WI38 (cell line): ENCODE measurements around the gene PCDHA7.
"Not testable (repeated sequence)": the region's sequence is repeated elsewhere in the genome, so short reads cannot be mapped to it uniquely, and the experiment has no call there.

Experiments
- H3K4me3 ChIP-seq: 2 replicates; pipeline ENCODE4 v1.5.1; 2011; ENCODE audit warnings: low read depth, mild to moderate bottlenecking, control low read depth, low read length
- TF ChIP-seq, protein P1 (sequence below): IDR thresholded peaks from 2 replicates; pipeline ENCODE4 v1.5.1; 2012; ENCODE audit warnings: low read depth, mild to moderate bottlenecking, control low read depth, low read length

The PCDHA7 gene

DNA sequence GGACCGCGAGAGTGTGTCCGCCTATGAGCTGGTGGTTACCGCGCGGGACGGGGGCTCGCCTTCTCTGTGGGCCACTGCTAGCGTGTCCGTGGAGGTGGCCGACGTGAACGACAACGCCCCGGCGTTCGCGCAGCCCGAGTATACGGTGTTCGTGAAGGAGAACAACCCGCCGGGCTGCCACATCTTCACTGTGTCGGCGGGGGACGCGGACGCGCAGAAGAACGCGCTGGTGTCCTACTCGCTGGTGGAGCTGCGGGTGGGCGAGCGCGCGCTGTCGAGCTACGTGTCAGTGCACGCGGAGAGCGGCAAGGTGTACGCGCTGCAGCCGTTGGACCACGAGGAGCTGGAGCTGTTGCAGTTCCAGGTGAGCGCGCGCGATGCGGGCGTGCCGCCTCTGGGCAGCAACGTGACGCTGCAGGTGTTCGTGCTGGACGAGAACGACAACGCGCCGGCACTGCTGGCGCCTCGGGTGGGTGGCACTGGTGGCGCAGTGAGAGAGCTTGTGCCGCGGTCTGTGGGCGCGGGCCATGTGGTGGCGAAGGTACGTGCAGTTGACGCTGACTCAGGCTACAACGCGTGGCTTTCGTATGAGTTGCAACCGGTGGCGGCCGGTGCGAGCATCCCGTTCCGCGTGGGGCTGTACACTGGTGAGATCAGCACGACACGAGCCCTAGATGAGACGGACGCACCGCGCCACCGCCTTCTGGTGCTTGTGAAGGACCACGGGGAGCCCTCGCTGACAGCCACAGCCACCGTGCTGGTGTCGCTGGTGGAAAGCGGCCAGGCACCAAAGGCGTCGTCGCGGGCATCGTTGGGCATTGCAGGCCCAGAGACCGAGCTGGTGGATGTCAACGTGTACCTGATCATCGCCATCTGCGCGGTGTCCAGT, 1.8 kb downstream of the PCDHA7 start:
- TF ChIP-seq, protein P1, sequence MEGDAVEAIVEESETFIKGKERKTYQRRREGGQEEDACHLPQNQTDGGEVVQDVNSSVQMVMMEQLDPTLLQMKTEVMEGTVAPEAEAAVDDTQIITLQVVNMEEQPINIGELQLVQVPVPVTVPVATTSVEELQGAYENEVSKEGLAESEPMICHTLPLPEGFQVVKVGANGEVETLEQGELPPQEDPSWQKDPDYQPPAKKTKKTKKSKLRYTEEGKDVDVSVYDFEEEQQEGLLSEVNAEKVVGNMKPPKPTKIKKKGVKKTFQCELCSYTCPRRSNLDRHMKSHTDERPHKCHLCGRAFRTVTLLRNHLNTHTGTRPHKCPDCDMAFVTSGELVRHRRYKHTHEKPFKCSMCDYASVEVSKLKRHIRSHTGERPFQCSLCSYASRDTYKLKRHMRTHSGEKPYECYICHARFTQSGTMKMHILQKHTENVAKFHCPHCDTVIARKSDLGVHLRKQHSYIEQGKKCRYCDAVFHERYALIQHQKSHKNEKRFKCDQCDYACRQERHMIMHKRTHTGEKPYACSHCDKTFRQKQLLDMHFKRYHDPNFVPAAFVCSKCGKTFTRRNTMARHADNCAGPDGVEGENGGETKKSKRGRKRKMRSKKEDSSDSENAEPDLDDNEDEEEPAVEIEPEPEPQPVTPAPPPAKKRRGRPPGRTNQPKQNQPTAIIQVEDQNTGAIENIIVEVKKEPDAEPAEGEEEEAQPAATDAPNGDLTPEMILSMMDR: no peak

DNA sequence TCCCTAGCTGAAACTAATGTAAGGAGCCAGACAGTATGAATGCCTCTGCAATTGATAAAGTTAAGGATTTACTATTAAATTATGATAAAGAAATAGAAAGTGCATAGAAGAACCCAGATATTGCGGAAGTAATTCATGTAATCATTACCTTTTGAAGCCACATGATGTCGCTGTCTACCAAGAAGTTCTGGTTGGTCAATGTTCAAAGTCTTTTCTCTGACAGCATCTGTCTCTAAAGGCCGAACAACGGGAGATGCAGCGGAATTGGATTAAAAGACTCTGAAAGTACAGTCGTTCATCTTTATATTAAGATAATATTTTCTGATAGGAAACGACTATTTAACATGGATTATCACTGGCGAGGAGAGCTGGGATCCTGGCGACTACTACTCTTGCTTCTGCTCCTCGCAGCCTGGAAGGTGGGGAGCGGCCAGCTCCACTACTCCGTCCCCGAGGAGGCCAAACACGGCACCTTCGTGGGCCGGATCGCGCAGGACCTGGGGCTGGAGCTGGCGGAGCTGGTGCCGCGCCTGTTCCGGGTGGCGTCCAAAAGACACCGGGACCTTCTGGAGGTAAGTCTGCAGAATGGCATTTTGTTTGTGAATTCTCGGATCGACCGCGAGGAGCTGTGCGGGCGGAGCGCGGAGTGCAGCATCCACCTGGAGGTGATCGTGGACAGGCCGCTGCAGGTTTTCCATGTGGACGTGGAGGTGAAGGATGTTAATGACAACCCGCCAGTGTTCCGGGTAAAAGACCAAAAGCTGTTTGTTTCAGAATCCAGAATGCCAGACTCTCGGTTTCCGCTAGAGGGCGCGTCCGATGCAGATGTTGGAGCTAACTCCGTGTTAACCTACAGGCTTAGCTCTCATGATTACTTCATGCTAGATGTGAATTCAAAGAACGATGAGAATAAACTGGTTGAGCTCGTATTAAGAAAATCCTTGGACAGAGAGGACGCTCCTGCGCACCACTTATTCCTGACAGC, 7.2 kb downstream of the PCDHA7 start, which contains the start of gene PCDHA8:
PCDHA8 (plus strand) TSS at position 210 of the 985 bp plus-strand sequence; CDS start at position 345, 135 bp downstream.
- H3K4me3 ChIP-seq: no peak within 1 kb of the TSS
- TF ChIP-seq, protein P1: peak; percentile 21; the same call in 1 of the 2 replicates

More for the DNA sequence above, 1.8 kb downstream of the PCDHA7 start:
- H3K4me3 ChIP-seq: no peak overlapping the region

DNA sequence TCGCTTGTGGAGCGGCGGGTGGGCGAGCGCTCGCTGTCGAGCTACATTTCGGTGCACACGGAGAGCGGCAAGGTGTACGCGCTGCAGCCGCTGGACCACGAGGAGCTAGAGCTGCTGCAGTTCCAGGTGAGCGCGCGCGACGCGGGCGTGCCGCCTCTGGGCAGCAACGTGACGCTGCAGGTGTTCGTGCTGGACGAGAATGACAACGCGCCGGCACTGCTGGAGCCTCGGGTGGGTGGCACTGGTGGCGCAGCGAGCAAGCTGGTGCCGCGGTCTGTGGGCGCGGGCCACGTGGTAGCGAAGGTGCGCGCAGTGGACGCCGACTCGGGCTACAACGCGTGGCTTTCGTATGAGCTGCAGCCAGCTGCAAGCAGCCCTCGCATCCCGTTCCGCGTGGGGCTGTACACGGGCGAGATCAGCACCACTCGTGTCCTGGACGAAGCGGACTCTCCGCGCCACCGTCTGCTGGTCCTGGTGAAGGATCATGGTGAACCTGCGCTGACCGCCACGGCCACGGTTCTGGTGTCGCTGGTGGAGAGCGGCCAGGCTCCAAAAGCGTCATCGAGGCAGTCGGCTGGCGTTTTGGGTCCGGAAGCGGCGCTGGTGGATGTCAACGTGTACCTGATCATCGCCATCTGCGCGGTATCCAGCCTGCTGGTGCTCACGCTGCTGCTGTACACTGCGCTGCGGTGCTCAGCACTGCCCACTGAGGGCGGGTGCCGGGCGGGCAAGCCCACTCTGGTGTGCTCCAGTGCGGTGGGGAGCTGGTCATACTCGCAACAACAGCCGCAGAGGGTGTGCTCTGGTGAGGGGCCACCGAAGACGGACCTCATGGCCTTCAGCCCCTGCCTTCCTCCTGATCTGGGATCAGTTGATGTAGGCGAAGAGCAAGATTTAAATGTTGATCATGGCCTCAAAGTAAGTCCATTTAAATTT, 9.0 kb downstream of the PCDHA7 start:
- TF ChIP-seq, protein P1: no peak

DNA sequence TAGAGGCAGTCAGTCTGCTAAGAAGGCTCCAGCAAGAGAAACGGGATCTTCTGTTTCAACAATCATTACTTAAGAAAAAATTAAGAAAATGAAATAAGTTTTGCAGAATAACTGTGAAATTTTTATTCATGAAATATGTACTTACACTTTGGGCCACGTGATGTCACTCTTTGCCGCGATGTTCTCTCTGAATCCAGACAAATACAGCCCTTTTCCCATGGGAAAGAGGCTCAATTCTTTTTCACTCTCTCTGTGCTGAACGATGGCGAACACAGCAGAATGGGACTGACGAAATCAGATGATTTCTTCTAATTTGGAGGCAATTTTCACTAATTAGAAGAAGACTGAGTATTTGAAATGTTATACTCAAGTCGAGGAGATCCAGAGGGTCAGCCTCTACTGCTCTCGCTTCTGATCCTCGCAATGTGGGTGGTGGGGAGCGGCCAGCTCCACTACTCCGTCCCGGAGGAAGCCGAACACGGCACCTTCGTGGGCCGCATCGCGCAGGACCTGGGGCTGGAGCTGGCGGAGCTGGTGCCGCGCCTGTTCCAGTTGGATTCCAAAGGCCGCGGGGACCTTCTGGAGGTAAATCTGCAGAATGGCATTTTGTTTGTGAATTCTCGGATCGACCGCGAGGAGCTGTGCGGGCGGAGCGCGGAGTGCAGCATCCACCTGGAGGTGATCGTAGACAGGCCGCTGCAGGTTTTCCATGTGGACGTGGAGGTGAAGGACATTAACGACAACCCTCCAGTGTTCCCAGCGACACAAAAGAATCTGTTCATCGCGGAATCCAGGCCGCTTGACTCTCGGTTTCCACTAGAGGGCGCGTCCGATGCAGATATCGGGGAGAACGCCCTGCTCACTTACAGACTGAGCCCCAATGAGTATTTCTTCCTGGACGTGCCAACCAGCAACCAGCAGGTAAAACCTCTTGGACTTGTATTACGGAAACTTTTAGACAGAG, 14.4 kb downstream of the PCDHA7 start, which contains the start of gene PCDHA9:
PCDHA9 (plus strand) TSS at position 244 of the 964 bp plus-strand sequence; CDS start at position 358, 114 bp downstream.
- H3K4me3 ChIP-seq: not testable (repeated sequence)

More for the DNA sequence above, 9.0 kb downstream of the PCDHA7 start:
- H3K4me3 ChIP-seq: no peak overlapping the region

DNA sequence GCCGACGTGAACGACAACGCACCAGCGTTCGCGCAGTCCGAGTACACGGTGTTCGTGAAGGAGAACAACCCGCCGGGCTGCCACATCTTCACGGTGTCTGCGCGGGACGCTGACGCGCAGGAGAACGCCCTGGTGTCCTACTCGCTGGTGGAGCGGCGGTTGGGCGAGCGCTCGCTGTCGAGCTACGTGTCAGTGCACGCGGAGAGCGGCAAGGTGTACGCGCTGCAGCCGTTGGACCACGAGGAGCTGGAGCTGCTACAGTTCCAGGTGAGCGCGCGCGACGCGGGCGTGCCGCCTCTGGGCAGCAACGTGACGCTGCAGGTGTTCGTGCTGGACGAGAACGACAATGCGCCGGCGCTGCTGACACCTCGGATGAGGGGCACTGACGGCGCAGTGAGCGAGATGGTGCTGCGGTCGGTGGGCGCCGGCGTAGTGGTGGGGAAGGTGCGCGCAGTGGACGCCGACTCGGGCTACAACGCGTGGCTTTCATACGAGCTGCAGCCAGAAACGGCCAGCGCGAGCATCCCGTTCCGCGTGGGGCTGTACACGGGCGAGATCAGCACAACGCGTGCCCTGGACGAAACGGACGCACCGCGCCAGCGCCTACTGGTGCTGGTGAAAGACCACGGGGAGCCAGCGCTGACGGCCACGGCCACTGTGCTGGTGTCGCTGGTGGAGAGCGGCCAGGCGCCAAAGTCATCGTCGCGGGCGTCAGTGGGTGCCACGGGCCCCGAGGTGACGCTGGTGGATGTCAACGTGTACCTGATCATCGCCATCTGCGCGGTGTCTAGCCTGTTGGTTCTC, 16.0 kb downstream of the PCDHA7 start:
- not testable (repeated sequence) for H3K4me3 ChIP-seq

DNA sequence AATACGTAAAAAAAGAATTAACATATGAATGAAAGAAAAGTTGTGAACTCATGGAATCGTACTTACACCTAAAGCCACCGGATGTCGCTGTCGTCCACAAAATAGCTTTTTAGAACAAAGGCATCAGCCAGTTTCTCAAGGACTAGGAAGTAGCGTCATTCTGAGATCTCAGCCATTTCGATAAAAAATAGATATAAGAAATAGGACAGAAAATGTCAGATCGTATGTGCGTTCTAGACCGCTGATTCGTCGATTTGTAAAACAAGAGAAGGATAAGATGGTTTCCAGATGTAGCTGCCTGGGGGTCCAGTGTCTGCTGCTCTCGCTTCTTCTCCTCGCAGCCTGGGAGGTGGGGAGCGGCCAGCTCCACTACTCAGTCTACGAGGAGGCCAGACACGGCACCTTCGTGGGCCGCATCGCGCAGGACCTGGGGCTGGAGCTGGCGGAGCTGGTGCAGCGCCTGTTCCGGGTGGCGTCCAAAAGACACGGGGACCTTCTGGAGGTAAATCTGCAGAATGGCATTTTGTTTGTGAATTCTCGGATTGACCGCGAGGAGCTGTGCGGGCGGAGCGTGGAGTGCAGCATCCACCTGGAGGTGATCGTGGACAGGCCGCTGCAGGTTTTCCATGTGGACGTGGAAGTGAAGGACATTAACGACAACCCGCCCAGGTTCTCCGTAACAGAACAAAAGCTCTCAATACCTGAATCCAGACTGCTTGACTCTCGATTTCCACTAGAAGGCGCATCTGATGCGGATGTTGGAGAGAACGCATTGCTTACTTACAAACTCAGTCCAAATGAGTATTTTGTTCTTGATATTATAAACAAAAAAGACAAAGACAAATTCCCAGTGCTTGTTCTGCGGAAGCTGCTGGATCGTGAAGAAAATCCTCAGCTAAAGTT, 22.0 kb downstream of the PCDHA7 start, which contains the start of gene PCDHA10:
PCDHA10 (plus strand) TSS at position 126 of the 903 bp plus-strand sequence; CDS start at position 278, 152 bp downstream.
- H3K4me3 ChIP-seq: no peak within 1 kb of the TSS
- TF ChIP-seq, protein P1: no peak
